Fibroblast of skin of scalp (primary cell): ENCODE data around the gene ARHGAP44.
A peak's percentile ranks its signal among the peaks of the same experiment; 100 is the strongest.
"Not testable (repeated sequence)": the region's sequence is repeated elsewhere in the genome, so short reads cannot be mapped to it uniquely, and the experiment has no call there.

Experiments used
- DNase-seq: peaks from one replicate; pipeline ENCODE4 v3.0.0-alpha.2; 2013

ARHGAP44 gene

GRCh38 chr17:12821376-12821940, 32.2 kb downstream of the ARHGAP44 start:
- peak; percentile 2 for DNase-seq

GRCh38 chr17:12826431-12826830, 37.1 kb downstream of the ARHGAP44 start:
- DNase-seq: no peak

- DNase-seq: no peak
Measured at GRCh38 chr17:12830777-12831247, 41.5 kb downstream of the ARHGAP44 start.

GRCh38 chr17:12831839-12832238, 42.5 kb downstream of the ARHGAP44 start:
- DNase-seq: no peak

- DNase-seq: no peak
Measured at GRCh38 chr17:12839042-12839441, 49.7 kb downstream of the ARHGAP44 start.

GRCh38 chr17:12842936-12843335, 53.6 kb downstream of the ARHGAP44 start:
- no peak for DNase-seq

GRCh38 chr17:12850996-12851395, 61.7 kb downstream of the ARHGAP44 start:
- no peak for DNase-seq

- DNase-seq: no peak
Measured at GRCh38 chr17:12851901-12852435, 62.7 kb downstream of the ARHGAP44 start.

- DNase-seq: no peak
Measured at GRCh38 chr17:12853921-12854320, 64.6 kb downstream of the ARHGAP44 start.

GRCh38 chr17:12856416-12856815, 67.1 kb downstream of the ARHGAP44 start:
- DNase-seq: no peak

- DNase-seq: no peak
Measured at GRCh38 chr17:12857592-12857991, 68.3 kb downstream of the ARHGAP44 start.

- DNase-seq: peak; percentile 3
Measured at GRCh38 chr17:12859520-12859919, 70.2 kb downstream of the ARHGAP44 start.

GRCh38 chr17:12865769-12866168, 76.5 kb downstream of the ARHGAP44 start:
- DNase-seq: no peak

GRCh38 chr17:12866244-12866643, 76.9 kb downstream of the ARHGAP44 start:
- no peak for DNase-seq

GRCh38 chr17:12867726-12868125, 78.4 kb downstream of the ARHGAP44 start:
- no peak for DNase-seq

- DNase-seq: not testable (repeated sequence)
Measured at GRCh38 chr17:12873415-12874125, 84.3 kb downstream of the ARHGAP44 start.

- DNase-seq: no peak
Measured at GRCh38 chr17:12877953-12878669, 88.8 kb downstream of the ARHGAP44 start.

- not testable (repeated sequence) for DNase-seq
Measured at GRCh38 chr17:12879096-12879495, 89.8 kb downstream of the ARHGAP44 start.

- no peak for DNase-seq
Measured at GRCh38 chr17:12883472-12883871, 94.2 kb downstream of the ARHGAP44 start.

- no peak for DNase-seq
Measured at GRCh38 chr17:12887088-12887487, 97.8 kb downstream of the ARHGAP44 start.

GRCh38 chr17:12896180-12896785, 107.0 kb downstream of the ARHGAP44 start:
- DNase-seq: no peak

- no peak for DNase-seq
Measured at GRCh38 chr17:12898110-12898509, 108.8 kb downstream of the ARHGAP44 start.

GRCh38 chr17:12899604-12900003, 110.3 kb downstream of the ARHGAP44 start:
- no peak for DNase-seq
